Hepatocyte (in vitro differentiated cells): ENCODE results near the gene ABCA2. TPM values are rescaled to one million over a fixed set of nuclear protein-coding genes. Genes with fewer than 3 reads are reported as not detected.

Experiments
- DNase-seq: peaks from one replicate; pipeline ENCODE4 v3.0.0-alpha.2; 2016; ENCODE audit warnings: low spot score
- H2AFZ ChIP-seq: fragments of 200-600 bp; sonication (generic); 2 replicates; pipeline ENCODE4 v1.6.0; 2016; ENCODE audit warnings: antibody characterized with exemption, mild to moderate bottlenecking
- H3K27ac ChIP-seq: fragments of 200-600 bp; sonication (generic); 2 replicates; pipeline ENCODE4 v1.5.1; 2016; ENCODE audit warnings: mild to moderate bottlenecking
- H3K27me3 ChIP-seq: fragments of 200-600 bp; sonication (generic); 2 replicates; pipeline ENCODE4 v1.6.1; 2016
- H3K36me3 ChIP-seq: fragments of 200-600 bp; sonication (generic); replicated peaks from 2 replicates; pipeline ENCODE4 v1.5.1; 2016; ENCODE audit warnings: low read depth; ENCODE audit not compliant: insufficient read depth
- H3K4me1 ChIP-seq: fragments of 200-600 bp; sonication (generic); 2 replicates; pipeline ENCODE4 v1.5.1; 2016; ENCODE audit warnings: mild to moderate bottlenecking, moderate library complexity; ENCODE audit not compliant: insufficient read depth
- H3K4me2 ChIP-seq: fragments of 200-600 bp; sonication (generic); 2 replicates; pipeline ENCODE4 v1.6.0; 2016
- H3K4me3 ChIP-seq: fragments of 200-600 bp; sonication (generic); 2 replicates; pipeline ENCODE4 v1.5.1; 2016; ENCODE audit warnings: mild to moderate bottlenecking
- H3K79me2 ChIP-seq: fragments of 200-600 bp; sonication (generic); 2 replicates; pipeline ENCODE4 v1.6.0; 2017; ENCODE audit warnings: mild to moderate bottlenecking
- H3K9me2 ChIP-seq: fragments of 200-600 bp; sonication (generic); replicated peaks from 2 replicates; pipeline ENCODE4 v1.6.0; 2017; ENCODE audit warnings: mild to moderate bottlenecking; ENCODE audit not compliant: insufficient read depth
- H3K9me3 ChIP-seq: fragments of 200-600 bp; sonication (generic); 2 replicates; pipeline ENCODE4 v1.5.1; 2016; ENCODE audit warnings: low read depth, mild to moderate bottlenecking
- H4K20me1 ChIP-seq: fragments of 200-600 bp; sonication (generic); 2 replicates; pipeline ENCODE4 v1.6.0; 2016; ENCODE audit warnings: mild to moderate bottlenecking; ENCODE audit not compliant: insufficient read depth, poor library complexity, severe bottlenecking
- CTCF ChIP-seq: fragments of 200-600 bp; sonication (generic); IDR thresholded peaks from 2 replicates; pipeline ENCODE4 v1.5.1; 2016; ENCODE audit warnings: antibody characterized with exemption, mild to moderate bottlenecking; ENCODE audit not compliant: poor library complexity
- EZH2 ChIP-seq: fragments of 200-600 bp; sonication (generic); IDR thresholded peaks from 2 replicates; pipeline ENCODE4 v1.6.1; 2016; ENCODE audit warnings: antibody characterized with exemption, mild to moderate bottlenecking, borderline replicate concordance
- EZH2phosphoT487 ChIP-seq: fragments of 200-600 bp; sonication (generic); IDR thresholded peaks from one replicate; pipeline ENCODE4 v1.6.1; 2018; ENCODE audit warnings: antibody characterized with exemption, mild to moderate bottlenecking, low read depth, moderate library complexity; ENCODE audit not compliant: unreplicated experiment, severe bottlenecking
- WGBS: methylation state at CpG from one replicate; pipeline ENCODE4 v1.1.6; 2016; ENCODE audit warnings: low lambda C conversion rate; ENCODE audit errors: missing lambda C conversion rate; 5-methylcytosine and 5-hydroxymethylcytosine counted together
- polyA plus RNA-seq: library from polyadenylated mRNA; unstranded; fragments of >200 nt; fragmentation: Nextera tagmentation; extraction: Ambion mirVana; gene quantifications from 2 replicates; pipeline ENCODE4 v1.2.1, GENCODE V29; 2016
- total RNA-seq: library from RNA; depleted of rRNA; stranded (reverse); fragments of >200 nt; gene quantifications from 2 replicates; pipeline ENCODE4 v1.2.3, GENCODE V29; 2014

Gene ABCA2
- total and polyA plus RNA-seq, 2 experiments from 2014 or later: 14.6 to 15.6 TPM

GRCh38 chr9:137015976-137016375 is 12.1 kb downstream of the ABCA2 start:
- Histone ChIP-seq H3K9me3 (no peaks in the 10 kb centered on the region), H3K36me3 (no peaks in the 10 kb centered on the region), H3K4me2 (no peak overlapping the region), H4K20me1 (no peaks in the 10 kb centered on the region), H3K27me3 (no peaks in the 10 kb centered on the region), H3K4me3 (no peak overlapping the region), H3K4me1 (no peaks in the 10 kb centered on the region), H3K79me2 (no peaks in the 10 kb centered on the region), H3K9me2 (no peaks in the 10 kb centered on the region), H3K27ac (no peak overlapping the region), H2AFZ (no peak overlapping the region)
- 98% methylated on average over 19 of the region's 21 CpGs for WGBS
- DNase-seq: no peak
- TF ChIP-seq CTCF (no peak), EZH2phosphoT487 (no peak), EZH2 (no peak)

GRCh38 chr9:137015540-137015930 is 12.5 kb downstream of the ABCA2 start:
- Histone ChIP-seq H4K20me1 (no peaks in the 10 kb centered on the region), H3K27me3 (no peaks in the 10 kb centered on the region), H3K79me2 (no peaks in the 10 kb centered on the region), H2AFZ (no peak overlapping the region), H3K36me3 (no peaks in the 10 kb centered on the region), H3K4me2 (no peak overlapping the region), H3K4me1 (no peaks in the 10 kb centered on the region), H3K9me2 (no peaks in the 10 kb centered on the region), H3K9me3 (no peaks in the 10 kb centered on the region), H3K4me3 (no peak overlapping the region), H3K27ac (no peak overlapping the region)
- DNase-seq: no peak
- no peak for TF ChIP-seq CTCF
- TF ChIP-seq EZH2: no peak
- TF ChIP-seq EZH2phosphoT487: no peak
- WGBS: 98% methylated on average over 16 of the region's 25 CpGs

GRCh38 chr9:137014776-137015539 is 13.1 kb downstream of the ABCA2 start:
- Histone ChIP-seq H2AFZ (no peak overlapping the region), H3K9me3 (no peaks in the 10 kb centered on the region), H3K79me2 (no peaks in the 10 kb centered on the region), H3K9me2 (no peaks in the 10 kb centered on the region), H3K4me1 (no peaks in the 10 kb centered on the region), H3K36me3 (no peaks in the 10 kb centered on the region), H3K4me2 (no peak overlapping the region), H3K4me3 (no peak overlapping the region), H3K27ac (no peak overlapping the region), H4K20me1 (no peaks in the 10 kb centered on the region), H3K27me3 (no peaks in the 10 kb centered on the region)
- 98% methylated on average over 34 of the region's 36 CpGs for WGBS
- no peak for TF ChIP-seq EZH2
- TF ChIP-seq EZH2phosphoT487: no peak
- no peak for TF ChIP-seq CTCF
- no peak for DNase-seq
